GM18909 (cell line): ENCODE data around the gene CREG1.
A peak's percentile ranks its signal among the peaks of the same experiment; 100 is the strongest.

Source experiments
- ATAC-seq: cut with Tn5 transposase; IDR thresholded peaks from one replicate; pipeline ENCODE4 v1.9.1; 2021; ENCODE audit warnings: mild to moderate bottlenecking; ENCODE audit not compliant: unreplicated experiment, poor library complexity

Gene CREG1

GRCh38 chr1:167510244-167510643, 43.3 kb downstream of the CREG1 start:
- ATAC-seq = no peak

- no peak for ATAC-seq
Observed at GRCh38 chr1:167509587-167509986, 44.0 kb downstream of the CREG1 start.

DNA sequence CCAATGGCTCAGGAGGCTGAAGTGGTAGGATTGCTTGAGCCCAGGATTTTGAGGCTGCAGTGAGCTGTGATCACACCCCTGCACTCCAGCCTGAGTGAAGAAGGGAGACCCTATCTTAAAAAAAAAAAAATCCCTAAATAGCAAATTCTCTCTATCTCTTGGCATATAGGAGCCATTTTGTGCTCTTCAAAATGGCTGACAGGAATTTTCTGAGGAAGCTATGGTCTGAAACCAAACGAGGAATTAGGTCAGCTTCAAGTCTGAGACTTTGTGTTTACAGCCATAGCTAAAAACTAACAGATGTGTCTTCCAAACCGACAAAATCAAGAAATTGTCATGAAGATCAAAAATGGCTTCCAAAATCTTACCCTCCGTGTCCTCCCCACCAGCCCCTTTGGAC, 45.8 kb downstream of the CREG1 start:
- no peak for ATAC-seq

DNA sequence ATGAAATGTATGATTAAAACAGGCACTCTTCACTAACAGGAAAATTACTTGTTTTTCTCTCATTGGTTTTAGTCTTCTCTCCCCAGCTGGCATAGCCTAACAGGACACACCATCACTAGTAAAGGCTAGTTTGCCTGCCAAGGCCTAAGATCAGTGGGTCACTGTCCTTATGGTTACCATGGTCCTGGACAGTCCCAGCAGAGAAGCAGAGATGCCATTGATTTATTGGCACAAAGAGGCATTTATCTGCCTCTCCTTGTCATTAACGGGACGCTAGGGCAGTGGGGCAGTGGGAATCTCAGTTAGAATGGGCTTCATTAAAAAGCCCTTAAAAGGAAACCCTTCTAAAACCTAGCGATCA, 49.1 kb downstream of the CREG1 start:
- no peak for ATAC-seq

DNA sequence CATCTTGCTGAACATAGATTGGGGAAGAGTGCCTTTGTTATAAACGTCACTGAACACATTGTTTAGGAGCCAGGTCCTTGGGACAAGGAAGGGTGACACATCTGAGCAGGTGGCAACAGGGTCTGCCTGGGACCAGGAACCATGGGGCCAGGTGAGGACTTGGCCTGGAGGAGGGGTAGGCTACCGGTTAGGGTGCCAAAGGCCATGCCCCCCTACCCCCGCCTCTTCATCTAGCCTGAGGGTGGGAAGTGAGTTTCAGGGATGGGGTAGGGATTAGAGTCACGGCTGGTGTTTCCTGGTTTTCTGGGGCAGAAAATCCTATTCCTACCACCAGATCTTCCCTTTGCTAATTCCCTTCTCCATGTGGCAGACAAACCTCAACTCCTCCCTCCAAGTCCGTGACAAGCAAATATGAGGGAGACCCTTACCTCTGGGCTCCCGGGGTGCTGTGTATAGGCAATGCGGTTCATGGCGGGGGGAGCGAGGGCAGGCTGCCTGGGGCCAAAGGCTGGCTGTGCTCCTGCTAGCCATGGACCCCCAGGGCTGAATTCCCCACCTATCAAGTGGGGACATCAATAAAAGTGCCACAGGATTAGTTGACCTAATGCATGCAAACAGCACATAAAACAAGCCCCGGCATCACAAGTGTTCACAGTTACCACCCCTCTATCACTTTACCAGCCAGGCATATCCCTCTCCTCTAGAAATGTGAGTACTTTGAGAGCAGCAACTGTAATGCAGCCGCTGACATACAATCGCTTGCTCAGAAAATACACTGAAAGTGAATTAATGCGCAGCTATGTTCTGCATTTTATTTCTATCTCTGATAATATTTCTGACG, 49.7 kb downstream of the CREG1 start:
- no peak for ATAC-seq

DNA sequence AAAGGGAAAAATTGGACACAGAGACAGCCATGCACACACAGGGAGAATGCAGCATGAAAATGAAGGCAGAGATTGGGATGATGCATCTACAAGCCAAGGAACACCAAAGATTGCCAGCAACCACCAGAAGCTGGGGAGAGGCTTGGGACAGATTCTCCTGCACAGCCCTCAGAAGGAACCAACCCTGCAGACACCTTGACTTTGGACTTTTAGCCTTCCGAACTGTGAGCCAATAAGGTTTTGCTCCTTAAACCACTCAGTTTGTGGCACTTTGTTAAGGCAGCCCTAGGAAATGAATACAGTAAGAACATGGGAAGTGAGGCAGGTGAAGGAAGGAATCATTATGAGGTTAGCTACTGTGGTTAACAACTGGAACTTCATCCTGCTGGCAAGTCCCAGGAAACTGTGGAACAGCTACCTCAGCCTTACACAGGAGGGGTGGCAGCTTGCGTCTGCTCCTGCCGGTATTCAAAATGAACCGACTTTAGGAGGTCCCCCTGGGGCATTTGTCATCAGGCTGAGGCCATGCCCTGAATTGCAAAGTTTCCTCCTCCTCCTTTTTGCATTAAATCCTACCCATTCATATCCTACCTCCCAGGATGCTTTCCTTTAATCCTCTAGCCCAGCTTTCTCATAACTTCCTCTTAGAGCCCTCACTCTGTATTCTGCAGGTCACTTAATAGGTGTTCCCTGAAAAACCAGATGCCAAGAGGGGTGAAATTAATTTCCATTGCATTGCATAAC, 50.7 kb downstream of the CREG1 start:
- ATAC-seq = no peak

DNA sequence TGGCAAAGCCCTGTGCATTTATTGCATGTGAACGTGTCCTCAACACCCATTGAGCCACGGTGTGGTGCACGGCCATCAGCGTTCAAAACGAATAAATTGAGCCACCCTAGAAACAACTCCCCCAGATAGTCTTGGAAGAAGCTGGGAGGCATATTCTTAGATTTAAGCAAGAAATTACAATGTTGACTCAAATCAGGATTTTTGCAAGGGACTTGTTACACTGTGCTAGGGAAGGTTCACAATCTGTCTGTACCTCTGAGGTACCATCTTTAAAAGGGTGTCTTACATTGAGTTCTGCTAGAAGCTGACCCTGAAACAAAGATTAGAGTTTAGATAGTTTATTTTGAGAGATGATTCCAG, 51.4 kb downstream of the CREG1 start:
- no peak for ATAC-seq

DNA sequence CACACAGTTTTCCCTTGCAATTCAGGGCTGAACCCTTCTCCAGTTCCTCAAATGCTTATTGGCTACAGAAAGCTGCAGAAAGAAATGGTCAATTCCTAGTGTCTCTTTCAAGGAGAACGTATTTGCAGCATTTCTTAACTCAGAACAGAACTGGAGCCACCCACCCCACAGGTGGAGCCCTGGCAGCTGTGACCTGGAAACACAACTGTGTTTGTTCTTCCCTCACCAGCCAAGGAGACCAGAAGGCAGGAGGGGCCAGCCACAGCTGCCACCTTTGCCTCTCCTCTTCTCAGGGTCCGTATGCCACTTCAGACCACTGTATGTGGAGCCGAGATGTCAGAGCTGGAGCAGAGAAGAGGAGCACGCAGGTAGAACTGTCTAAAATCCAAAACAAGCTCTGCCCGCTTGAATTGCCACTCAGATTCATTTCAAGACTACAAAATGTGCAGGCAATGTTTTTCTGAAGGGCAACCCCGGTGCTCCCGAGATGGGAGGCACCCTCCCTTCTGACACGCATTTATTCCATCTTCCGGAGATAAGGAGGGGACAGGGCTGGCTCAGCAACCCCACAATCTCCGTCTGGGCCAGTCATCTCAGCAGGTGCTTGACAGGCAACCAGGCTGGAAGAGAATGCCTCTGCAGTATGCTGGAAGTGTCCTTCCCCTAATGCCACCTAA, 51.9 kb downstream of the CREG1 start:
- ATAC-seq = no peak

GRCh38 chr1:167500283-167500860, 53.2 kb downstream of the CREG1 start:
- no peak for ATAC-seq

DNA sequence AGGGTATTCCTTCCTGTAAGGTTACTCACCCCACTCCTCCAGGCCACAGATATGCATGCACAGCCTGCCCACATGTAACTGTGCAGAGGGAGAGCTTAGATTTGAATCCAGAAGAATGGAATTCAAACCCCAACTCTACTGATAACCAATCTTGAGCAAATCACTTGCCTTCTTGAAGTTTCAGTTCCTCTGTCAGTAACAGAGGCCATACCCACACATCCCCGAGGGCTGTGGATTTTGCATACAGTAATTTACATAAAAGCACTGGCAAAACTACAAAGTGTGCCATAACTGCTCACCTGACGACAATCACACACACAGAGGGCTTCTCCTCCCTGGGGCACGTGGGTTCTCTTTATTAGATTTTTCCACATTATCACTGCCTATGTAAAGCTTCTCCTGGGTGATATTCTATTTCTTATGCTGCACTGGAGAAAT, 53.9 kb downstream of the CREG1 start:
- ATAC-seq = peak; percentile 96

- ATAC-seq = no peak
Observed at GRCh38 chr1:167499106-167499505, 54.5 kb downstream of the CREG1 start.

DNA sequence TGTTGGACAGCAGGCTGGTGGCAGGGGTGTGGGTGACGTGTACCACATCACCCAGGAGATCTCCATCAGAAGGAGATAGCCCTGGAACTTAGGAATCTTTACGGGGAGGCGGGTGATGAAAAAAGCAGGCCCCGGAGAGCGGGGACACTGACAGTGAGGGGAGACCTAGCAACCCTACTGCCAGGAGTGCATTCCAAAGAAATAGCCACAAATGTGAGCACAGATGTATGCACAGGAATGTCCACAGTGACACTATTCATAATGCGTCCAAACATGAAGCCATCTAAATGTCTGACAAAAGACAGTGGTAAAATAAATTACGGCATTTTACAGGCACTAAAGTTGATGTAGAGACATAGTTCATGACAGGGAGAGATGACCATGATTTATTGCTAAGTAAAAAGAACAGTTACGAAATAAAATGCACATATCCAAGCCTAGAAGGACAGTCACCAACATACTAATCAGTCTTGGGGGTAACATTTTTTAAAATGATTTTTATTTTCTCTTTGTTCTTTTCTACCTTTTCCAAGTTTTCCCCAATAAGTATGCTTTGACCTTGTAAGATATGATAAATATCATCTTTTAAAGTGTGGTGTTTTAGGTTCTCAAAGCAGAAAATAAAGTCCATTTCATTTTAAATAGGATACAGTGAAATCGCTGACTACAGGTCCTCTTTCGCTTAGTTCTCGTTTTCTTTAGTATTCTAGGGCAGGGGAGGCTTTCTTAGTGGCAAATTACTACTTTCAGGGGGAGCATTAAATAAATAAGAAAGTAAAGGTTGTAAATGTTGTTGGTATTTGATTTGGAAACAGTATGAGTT, 56.6 kb downstream of the CREG1 start:
- no peak for ATAC-seq

- no peak for ATAC-seq
Observed at GRCh38 chr1:167493372-167493771, 60.2 kb downstream of the CREG1 start.

- ATAC-seq = no peak
Observed at GRCh38 chr1:167492481-167492910, 61.1 kb downstream of the CREG1 start.

DNA sequence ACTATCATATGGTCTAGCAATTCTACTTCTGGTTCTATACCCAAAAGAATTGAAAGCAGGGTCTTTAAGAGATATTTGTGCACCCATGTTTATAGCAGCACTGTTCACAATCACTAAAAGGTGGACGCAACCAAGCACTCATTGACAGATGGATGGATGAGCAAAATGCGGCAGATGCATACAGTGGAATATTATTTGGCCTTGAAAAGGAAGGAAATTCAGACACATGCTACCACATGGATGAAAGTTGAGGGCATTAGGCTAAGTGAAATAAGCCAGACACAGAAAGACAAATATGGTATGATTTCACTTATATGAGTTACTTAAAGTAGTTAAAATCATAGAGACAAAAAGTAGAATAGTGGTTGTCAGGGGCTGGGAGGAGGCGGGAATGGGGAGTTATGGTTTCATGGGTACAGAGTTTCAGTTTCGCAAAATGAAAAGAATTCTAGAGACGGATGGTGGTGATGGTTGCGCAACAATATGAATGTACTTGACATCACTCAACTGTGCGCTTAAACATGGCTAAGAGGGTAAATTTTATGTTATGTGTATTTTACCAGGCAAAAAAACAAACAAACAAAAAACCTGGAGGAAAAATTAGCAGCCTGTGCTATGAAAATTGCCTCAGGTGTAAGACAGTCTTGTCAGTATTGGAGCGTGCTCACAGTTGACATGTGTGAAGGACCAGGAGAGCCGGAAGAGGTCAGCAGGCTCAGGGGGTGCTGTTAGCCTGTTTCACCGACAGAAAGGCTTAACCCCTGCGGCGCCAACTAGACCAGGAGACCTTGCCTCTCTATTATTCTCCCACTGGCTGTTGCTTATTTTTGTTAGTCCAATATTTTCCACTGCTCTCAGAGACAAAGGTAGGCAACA, 61.7 kb downstream of the CREG1 start:
- no peak for ATAC-seq
